HepG2 (cell line): ENCODE results near the gene MBTD1. TPM values are rescaled to one million over a fixed set of nuclear protein-coding genes. Genes with fewer than 3 reads are reported as not detected.

Experiments used
- ATM ChIP-seq: fragments of 450-650 bp; IDR thresholded peaks from 2 replicates; pipeline ENCODE4 v1.7.1; 2017; ENCODE audit warnings: mild to moderate bottlenecking, borderline replicate concordance
- CAMTA2 ChIP-seq: sonication (generic); formaldehyde crosslinking; IDR thresholded peaks from 2 replicates; pipeline ENCODE4 v1.4.0; 2020; ENCODE audit warnings: mild to moderate bottlenecking, missing genetic modification reagents, borderline replicate concordance
- CBX1 ChIP-seq: IDR thresholded peaks from one replicate; pipeline ENCODE4 v1.6.1; 2016; ENCODE audit warnings: antibody characterized with exemption, low read depth
- HOXD1 ChIP-seq: sonication (generic); formaldehyde crosslinking; IDR thresholded peaks from 2 replicates; pipeline ENCODE4 v1.5.0; 2020; ENCODE audit warnings: missing genetic modification reagents
- KLF16 ChIP-seq, 2 experiments: sonication (generic) in 1 of 2; formaldehyde crosslinking in 1 of 2; IDR thresholded peaks; 2 replicates each; pipeline versions ENCODE4 v1.6.1 to v1.8.0; 2016 to 2023; ENCODE audit warnings: missing genetic modification reagents in 2 of 2, missing compliant biosample characterization in 1 of 2
- MATR3 ChIP-seq: sonication (generic); formaldehyde crosslinking; IDR thresholded peaks from 2 replicates; pipeline ENCODE4 v1.4.0; 2020; ENCODE audit warnings: missing genetic modification reagents
- NONO ChIP-seq, 2 experiments: fragments of 450-650 bp in 1 of 2; sonication (generic) in 1 of 2; formaldehyde crosslinking in 1 of 2; IDR thresholded peaks in 1 of 2; conservative IDR thresholded peaks in 1 of 2; 2 replicates each; pipeline versions ENCODE4 v1.6.1 to v1.8.0; 2017 to 2022; ENCODE audit warnings: mild to moderate bottlenecking in 1 of 2, missing genetic modification reagents in 1 of 2, moderate library complexity in 1 of 2
- POLR2A ChIP-seq, 2 experiments: IDR thresholded peaks; 2 replicates each; pipeline ENCODE4 v1.6.1; 2011; ENCODE audit warnings: low read depth in 2 of 2, low read length in 2 of 2, mild to moderate bottlenecking in 1 of 2, moderate library complexity in 1 of 2; ENCODE audit not compliant: insufficient read depth in 1 of 2
- TBX3 ChIP-seq: fragments of 450-650 bp; IDR thresholded peaks from 2 replicates; pipeline ENCODE4 v1.6.1; 2017; ENCODE audit warnings: antibody characterized with exemption, mild to moderate bottlenecking, inconsistent platforms, borderline replicate concordance
- TOE1 ChIP-seq: sonication (generic); formaldehyde crosslinking; IDR thresholded peaks from 2 replicates; pipeline ENCODE4 v1.4.0; 2020; ENCODE audit warnings: mild to moderate bottlenecking, missing genetic modification reagents
- ZNF12 ChIP-seq: sonication (generic); formaldehyde crosslinking; IDR thresholded peaks from 2 replicates; pipeline ENCODE4 v1.5.0; 2020; ENCODE audit warnings: missing genetic modification reagents
- ZNF263 ChIP-seq: sonication (generic); formaldehyde crosslinking; IDR thresholded peaks from 2 replicates; pipeline ENCODE4 v1.4.0; 2020; ENCODE audit warnings: missing genetic modification reagents
- ZNF589 ChIP-seq: sonication (generic); formaldehyde crosslinking; conservative IDR thresholded peaks from 2 replicates; pipeline ENCODE4 v1.8.0; 2022; ENCODE audit warnings: mild to moderate bottlenecking, moderate library complexity, missing genetic modification reagents
- ZNF605 ChIP-seq: sonication (generic); formaldehyde crosslinking; IDR thresholded peaks from 2 replicates; pipeline ENCODE4 v1.8.0; 2022; ENCODE audit warnings: mild to moderate bottlenecking, missing genetic modification reagents
- ZNF800 ChIP-seq: sonication (generic); formaldehyde crosslinking; IDR thresholded peaks from 2 replicates; pipeline ENCODE4 v1.4.0; 2020; ENCODE audit warnings: missing genetic modification reagents
- ZZZ3 ChIP-seq: sonication (generic); formaldehyde crosslinking; IDR thresholded peaks from 2 replicates; pipeline ENCODE4 v1.4.0; 2020; ENCODE audit warnings: missing genetic modification reagents, mild to moderate bottlenecking, borderline replicate concordance
- polyA plus RNA-seq, 8 experiments: library from polyadenylated mRNA; depleted of rRNA in 3 of 8; stranded (reverse) in 7 of 8; unstranded in 1 of 8; fragments of >200 nt; fragmentation: Illumina TruSeq in 4 of 8; extraction: Trizol in 4 of 8; gene quantifications; 2 replicates each; pipeline versions ENCODE4 v1.2.1 to v1.2.3, GENCODE V29; 2011 to 2016; ENCODE audit warnings: low read depth in 4 of 8, missing spikeins in 1 of 8, mixed read lengths in 1 of 8; ENCODE audit not compliant: insufficient read depth in 1 of 8
- total RNA-seq, 5 experiments: library from RNA; depleted of rRNA; stranded (reverse); fragments of >200 nt; fragmentation: Illumina TruSeq; extraction: Trizol; gene quantifications; 2 replicates each; pipeline ENCODE4 v1.2.3, GENCODE V29; 2016; ENCODE audit warnings: low read depth in 1 of 5
- TF ChIP-seq, protein P1 (sequence below): IDR thresholded peaks from 2 replicates; pipeline ENCODE4 v1.4.0; 2020; ENCODE audit warnings: mild to moderate bottlenecking, missing genetic modification reagents
- TF ChIP-seq, protein P2 (sequence below): sonication (generic); formaldehyde crosslinking; IDR thresholded peaks from 2 replicates; pipeline ENCODE4 v1.5.0; 2020; ENCODE audit warnings: missing genetic modification reagents, mild to moderate bottlenecking, borderline replicate concordance
- TF ChIP-seq, protein P3 (sequence below): sonication (generic); formaldehyde crosslinking; IDR thresholded peaks from 2 replicates; pipeline ENCODE4 v1.9.0; 2021; ENCODE audit warnings: missing genetic modification reagents, borderline replicate concordance
- TF ChIP-seq, protein P4 (sequence below): conservative IDR thresholded peaks from 2 replicates; pipeline ENCODE4 v1.6.1; 2018; ENCODE audit warnings: missing genetic modification reagents

Gene MBTD1
- total and polyA plus RNA-seq, 2 of the 13 experiments (the other 11 are each of a cell fraction or from before 2014, with no cell fraction given): 20.9 TPM

DNA sequence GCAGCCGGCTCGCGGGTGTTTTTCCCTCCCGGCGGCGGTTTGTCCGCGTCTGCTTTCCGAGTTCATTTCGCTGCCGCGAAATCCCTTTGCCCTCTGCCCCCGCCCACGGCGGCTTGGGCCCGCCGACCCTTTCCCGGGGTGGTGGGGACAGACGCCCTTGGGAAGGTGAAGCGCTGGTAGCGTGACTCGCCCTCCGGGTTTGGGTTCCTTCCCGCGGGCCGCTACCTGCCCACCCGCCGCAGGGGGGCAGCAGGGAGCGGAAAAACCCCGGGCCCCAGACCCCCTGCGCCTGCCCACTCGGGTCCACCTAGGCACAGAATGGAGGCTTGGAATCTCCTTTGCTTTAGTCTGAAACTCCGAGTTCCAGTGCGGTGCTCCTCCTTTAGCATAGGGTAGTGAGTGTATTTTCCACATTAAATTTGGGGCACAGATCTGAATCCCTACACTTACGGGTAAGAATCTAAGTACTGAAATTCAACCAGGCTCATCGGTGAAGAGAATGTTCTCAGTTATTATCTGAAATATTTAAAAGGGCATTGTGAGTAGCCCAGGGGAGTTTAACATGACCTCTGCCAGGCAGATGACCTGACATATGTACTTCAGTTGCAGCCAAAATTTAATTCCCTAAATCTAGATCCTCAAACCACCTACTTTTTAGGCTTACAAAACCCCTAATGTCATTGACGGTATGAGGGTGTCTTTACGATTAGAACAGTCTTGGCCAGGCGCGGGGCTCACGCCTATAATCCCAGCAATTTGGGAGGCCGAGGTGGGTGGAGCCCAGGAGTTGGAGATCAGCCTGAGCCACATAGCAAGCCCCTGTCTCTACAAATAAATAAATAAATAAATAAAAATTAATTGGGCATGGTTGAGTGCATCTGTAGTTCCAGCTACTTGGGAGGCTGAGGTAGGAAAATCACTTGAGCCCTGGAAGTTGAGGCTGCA is 92.6 kb downstream of the MBTD1 start (continued):
- TF ChIP-seq, protein P1, sequence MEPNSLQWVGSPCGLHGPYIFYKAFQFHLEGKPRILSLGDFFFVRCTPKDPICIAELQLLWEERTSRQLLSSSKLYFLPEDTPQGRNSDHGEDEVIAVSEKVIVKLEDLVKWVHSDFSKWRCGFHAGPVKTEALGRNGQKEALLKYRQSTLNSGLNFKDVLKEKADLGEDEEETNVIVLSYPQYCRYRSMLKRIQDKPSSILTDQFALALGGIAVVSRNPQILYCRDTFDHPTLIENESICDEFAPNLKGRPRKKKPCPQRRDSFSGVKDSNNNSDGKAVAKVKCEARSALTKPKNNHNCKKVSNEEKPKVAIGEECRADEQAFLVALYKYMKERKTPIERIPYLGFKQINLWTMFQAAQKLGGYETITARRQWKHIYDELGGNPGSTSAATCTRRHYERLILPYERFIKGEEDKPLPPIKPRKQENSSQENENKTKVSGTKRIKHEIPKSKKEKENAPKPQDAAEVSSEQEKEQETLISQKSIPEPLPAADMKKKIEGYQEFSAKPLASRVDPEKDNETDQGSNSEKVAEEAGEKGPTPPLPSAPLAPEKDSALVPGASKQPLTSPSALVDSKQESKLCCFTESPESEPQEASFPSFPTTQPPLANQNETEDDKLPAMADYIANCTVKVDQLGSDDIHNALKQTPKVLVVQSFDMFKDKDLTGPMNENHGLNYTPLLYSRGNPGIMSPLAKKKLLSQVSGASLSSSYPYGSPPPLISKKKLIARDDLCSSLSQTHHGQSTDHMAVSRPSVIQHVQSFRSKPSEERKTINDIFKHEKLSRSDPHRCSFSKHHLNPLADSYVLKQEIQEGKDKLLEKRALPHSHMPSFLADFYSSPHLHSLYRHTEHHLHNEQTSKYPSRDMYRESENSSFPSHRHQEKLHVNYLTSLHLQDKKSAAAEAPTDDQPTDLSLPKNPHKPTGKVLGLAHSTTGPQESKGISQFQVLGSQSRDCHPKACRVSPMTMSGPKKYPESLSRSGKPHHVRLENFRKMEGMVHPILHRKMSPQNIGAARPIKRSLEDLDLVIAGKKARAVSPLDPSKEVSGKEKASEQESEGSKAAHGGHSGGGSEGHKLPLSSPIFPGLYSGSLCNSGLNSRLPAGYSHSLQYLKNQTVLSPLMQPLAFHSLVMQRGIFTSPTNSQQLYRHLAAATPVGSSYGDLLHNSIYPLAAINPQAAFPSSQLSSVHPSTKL: 0 out of 2 replicates have a peak, but pooled peaks have one; percentile 41
- TF ChIP-seq, protein P2, sequence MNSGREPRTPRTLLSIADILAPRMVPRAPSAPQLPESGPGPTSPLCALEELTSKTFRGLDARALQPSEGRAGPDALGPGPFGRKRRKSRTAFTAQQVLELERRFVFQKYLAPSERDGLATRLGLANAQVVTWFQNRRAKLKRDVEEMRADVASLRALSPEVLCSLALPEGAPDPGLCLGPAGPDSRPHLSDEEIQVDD: no peak
- TF ChIP-seq ZNF589 (CRISPR knock-in tag) (no peak), ZNF800 (CRISPR knock-in tag) (0 out of 2 replicates have a peak, but pooled peaks have one; percentile 44), CBX1 (no peak), ZZZ3 (CRISPR knock-in tag) (no peak), MATR3 (CRISPR knock-in tag) (no peak), TBX3 (no peak), HOXD1 (CRISPR knock-in tag) (no peak), NONO (IDR thresholded peaks at IDR 0.05) (no peak), NONO (CRISPR knock-in tag; conservative IDR thresholded peaks at IDR 0.05) (no peak; the same call in 1 of the 2 replicates), KLF16 (CRISPR knock-in tag; IDR thresholded peaks at IDR 0.05) (no peak), ZNF12 (CRISPR knock-in tag) (no peak), TOE1 (CRISPR knock-in tag) (no peak), ZNF263 (CRISPR knock-in tag) (no peak), CAMTA2 (CRISPR knock-in tag) (no peak), ZNF605 (CRISPR knock-in tag) (peak; percentile 31; the same call in 1 of the 2 replicates), ATM (no peak), POLR2A (IDR thresholded peaks at IDR 0.05; ENCODE audit: insufficient read depth in 1 of 2, low read depth in 2 of 2, low read length in 2 of 2) (no peak; a peak in 2 of 4 replicates)
- TF ChIP-seq, protein P3, sequence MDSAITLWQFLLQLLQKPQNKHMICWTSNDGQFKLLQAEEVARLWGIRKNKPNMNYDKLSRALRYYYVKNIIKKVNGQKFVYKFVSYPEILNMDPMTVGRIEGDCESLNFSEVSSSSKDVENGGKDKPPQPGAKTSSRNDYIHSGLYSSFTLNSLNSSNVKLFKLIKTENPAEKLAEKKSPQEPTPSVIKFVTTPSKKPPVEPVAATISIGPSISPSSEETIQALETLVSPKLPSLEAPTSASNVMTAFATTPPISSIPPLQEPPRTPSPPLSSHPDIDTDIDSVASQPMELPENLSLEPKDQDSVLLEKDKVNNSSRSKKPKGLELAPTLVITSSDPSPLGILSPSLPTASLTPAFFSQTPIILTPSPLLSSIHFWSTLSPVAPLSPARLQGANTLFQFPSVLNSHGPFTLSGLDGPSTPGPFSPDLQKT (CRISPR knock-in tag): no peak
- TF ChIP-seq, protein P4, sequence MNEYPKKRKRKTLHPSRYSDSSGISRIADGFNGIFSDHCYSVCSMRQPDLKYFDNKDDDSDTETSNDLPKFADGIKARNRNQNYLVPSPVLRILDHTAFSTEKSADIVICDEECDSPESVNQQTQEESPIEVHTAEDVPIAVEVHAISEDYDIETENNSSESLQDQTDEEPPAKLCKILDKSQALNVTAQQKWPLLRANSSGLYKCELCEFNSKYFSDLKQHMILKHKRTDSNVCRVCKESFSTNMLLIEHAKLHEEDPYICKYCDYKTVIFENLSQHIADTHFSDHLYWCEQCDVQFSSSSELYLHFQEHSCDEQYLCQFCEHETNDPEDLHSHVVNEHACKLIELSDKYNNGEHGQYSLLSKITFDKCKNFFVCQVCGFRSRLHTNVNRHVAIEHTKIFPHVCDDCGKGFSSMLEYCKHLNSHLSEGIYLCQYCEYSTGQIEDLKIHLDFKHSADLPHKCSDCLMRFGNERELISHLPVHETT (CRISPR knock-in tag): no peak
